AG04450 (cell line): ENCODE measurements around the gene CEACAM8. TPM values are rescaled to one million over a fixed set of nuclear protein-coding genes. Genes with fewer than 3 reads are reported as not detected.

Experiments
- CTCF ChIA-PET: fragments of 300-600, 350-600 bp; formaldehyde crosslinking; extraction: SDS; loops from one replicate; lab custom pipeline; 2022; ENCODE audit warnings: antibody characterized with exemption, inconsistent platforms; lab: Charles Lee
- POLR2A ChIA-PET: fragments of 350-600 bp; formaldehyde crosslinking; extraction: SDS; loops from one replicate; lab custom pipeline; 2021; ENCODE audit warnings: antibody characterized with exemption, inconsistent platforms; lab: Yijun Ruan, JAX
- DNase-seq: peaks from one replicate; pipeline ENCODE4 v3.0.0-alpha.2; 2011; ENCODE audit warnings: low read depth, low spot score
- H3K27ac ChIP-seq: one replicate; pipeline ENCODE4 v1.5.1; 2012; ENCODE audit warnings: low read depth, low read length, control low read depth
- H3K27me3 ChIP-seq: one replicate; pipeline ENCODE4 v1.6.0; 2012; ENCODE audit warnings: low read length; ENCODE audit not compliant: control insufficient read depth, insufficient read depth
- H3K4me3 ChIP-seq: 2 replicates; pipeline ENCODE4 v1.5.1; 2011; ENCODE audit warnings: mild to moderate bottlenecking, low read depth, low read length, control low read depth
- H3K9me3 ChIP-seq: 2 replicates; pipeline ENCODE4 v1.5.1; 2012; ENCODE audit warnings: low read length; ENCODE audit not compliant: control insufficient read depth, insufficient read depth
- polyA plus RNA-seq: library from polyadenylated mRNA; depleted of rRNA; stranded (reverse); fragments of >200 nt; gene quantifications from 2 replicates; pipeline ENCODE4 v1.2.3, GENCODE V29; 2011
- TF ChIP-seq, protein P1 (sequence below): IDR thresholded peaks from 2 replicates; pipeline ENCODE4 v1.5.1; 2011; ENCODE audit warnings: low read depth, low read length, control low read depth, inconsistent platforms

CEACAM8 gene
- polyA plus RNA-seq, 1 experiment, result not detected

DNA sequence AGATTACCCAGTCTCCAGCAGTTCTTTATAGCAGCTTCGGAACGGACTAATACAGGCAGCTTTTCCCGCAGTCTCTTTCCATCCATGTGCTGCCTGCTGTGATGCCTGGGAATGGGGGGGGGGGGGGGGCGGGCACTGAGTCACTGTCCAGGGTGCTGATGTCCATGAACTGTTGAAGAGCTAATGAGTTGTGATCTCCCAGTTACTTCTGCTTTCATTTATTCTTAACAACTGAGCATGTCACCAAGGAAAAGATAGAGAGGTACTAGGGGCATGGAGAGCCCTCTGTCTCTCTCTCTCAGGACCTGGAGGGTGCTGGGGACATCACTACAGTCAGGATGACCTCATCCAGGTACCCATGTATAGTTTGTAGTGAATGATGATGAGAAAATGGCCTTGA lies 46.2 kb downstream of the CEACAM8 start:
- H3K4me3 ChIP-seq, result no peak overlapping the region
- no peak for DNase-seq
- peaks cover 18% of the 10 kb centered on the region for H3K27me3 ChIP-seq
- H3K9me3 ChIP-seq, result peaks cover 4% of the 10 kb centered on the region
- TF ChIP-seq, protein P1, sequence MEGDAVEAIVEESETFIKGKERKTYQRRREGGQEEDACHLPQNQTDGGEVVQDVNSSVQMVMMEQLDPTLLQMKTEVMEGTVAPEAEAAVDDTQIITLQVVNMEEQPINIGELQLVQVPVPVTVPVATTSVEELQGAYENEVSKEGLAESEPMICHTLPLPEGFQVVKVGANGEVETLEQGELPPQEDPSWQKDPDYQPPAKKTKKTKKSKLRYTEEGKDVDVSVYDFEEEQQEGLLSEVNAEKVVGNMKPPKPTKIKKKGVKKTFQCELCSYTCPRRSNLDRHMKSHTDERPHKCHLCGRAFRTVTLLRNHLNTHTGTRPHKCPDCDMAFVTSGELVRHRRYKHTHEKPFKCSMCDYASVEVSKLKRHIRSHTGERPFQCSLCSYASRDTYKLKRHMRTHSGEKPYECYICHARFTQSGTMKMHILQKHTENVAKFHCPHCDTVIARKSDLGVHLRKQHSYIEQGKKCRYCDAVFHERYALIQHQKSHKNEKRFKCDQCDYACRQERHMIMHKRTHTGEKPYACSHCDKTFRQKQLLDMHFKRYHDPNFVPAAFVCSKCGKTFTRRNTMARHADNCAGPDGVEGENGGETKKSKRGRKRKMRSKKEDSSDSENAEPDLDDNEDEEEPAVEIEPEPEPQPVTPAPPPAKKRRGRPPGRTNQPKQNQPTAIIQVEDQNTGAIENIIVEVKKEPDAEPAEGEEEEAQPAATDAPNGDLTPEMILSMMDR, result no peak
- no peak overlapping the region for H3K27ac ChIP-seq
- CTCF ChIA-PET, result no interaction called here
- POLR2A ChIA-PET, result no interaction called here

DNA sequence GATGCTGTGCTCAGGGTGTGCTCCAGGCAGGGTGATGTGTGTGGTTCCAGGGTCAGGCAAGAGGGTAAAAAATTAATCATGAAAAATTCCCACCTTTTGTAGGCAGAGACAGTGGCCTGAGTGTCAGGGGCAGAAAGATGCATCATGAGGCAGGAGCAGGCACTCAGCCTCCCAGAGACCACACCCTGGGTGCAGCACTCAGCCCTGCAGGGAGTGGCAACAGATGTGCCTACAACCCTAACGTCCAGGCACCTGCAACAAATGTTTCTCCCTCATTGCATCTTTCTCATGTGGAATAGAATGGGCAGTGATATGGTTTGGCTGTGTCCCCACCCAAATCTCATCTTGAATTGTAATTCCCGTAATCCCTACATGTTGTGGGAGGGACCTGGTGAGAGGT lies 46.8 kb downstream of the CEACAM8 start:
- ChIA-PET CTCF (no interaction called here), POLR2A (no interaction called here)
- Histone ChIP-seq H3K4me3 (no peak overlapping the region), H3K9me3 (peaks cover 4% of the 10 kb centered on the region), H3K27me3 (peaks cover 22% of the 10 kb centered on the region), H3K27ac (no peak overlapping the region)
- TF ChIP-seq, protein P1, result no peak
- DNase-seq, result no peak

DNA sequence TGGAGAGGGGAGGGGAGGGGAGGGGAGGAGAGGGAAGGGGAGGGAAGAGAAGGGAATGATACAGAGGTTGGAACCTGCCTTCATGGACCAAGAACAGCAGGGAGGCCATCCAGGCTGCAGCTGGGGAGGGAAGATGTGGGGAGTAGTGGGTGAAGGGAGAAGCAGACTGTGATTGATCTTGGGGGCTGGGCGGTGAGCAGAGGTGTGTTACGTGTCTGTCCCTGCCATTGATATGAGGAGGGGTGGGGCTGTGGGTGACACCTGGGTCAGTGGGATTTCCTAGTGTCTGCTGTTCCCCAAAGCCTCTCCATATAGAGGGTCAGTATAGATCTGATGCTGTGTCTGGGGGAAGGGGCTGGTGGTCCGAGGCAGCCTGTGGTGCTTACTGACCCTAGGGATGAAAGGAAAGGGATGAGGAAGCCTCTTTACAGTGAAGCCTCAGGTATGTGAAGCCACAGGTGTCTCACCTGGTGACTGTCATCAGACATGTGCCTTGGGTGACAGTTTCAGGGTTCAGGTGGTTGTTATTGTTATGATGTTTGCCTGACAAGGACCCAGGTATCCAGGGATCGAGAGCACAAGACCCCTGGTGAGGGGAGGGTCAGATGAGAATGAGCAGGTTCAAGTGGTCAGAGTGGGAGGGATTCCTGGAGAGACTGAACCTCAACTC lies 47.8 kb downstream of the CEACAM8 start:
- CTCF ChIA-PET, result no interaction called here
- peaks cover 20% of the 10 kb centered on the region for H3K27me3 ChIP-seq
- H3K4me3 ChIP-seq, result no peak overlapping the region
- no peak for DNase-seq
- TF ChIP-seq, protein P1, result no peak
- POLR2A ChIA-PET, result no interaction called here
- peaks cover 4% of the 10 kb centered on the region for H3K9me3 ChIP-seq
- no peak overlapping the region for H3K27ac ChIP-seq

DNA sequence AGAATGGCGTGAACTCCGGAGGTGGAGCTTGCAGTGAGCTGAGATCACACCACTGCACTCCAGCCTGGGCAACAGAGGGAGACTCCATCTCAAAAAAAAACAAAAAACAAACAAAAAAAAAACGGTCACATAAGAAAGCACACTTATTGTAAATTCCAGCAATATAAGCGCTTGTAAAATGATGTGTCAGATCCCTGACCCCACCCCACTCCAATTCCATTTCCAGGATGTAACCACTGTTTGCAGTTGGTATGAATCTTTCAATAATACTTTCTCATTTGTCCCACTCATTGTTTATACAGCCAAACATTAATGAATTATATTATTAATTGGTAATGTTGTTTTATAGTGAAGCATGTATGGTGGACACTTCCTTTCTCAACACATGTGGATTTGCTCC lies 50.6 kb downstream of the CEACAM8 start:
- Histone ChIP-seq H3K27ac (no peak overlapping the region), H3K27me3 (peaks cover 18% of the 10 kb centered on the region), H3K9me3 (no peaks in the 10 kb centered on the region; the same call in 1 of the 2 replicates), H3K4me3 (no peak overlapping the region)
- CTCF ChIA-PET, result no interaction called here
- POLR2A ChIA-PET, result no interaction called here
- DNase-seq, result no peak
- TF ChIP-seq, protein P1, result no peak

DNA sequence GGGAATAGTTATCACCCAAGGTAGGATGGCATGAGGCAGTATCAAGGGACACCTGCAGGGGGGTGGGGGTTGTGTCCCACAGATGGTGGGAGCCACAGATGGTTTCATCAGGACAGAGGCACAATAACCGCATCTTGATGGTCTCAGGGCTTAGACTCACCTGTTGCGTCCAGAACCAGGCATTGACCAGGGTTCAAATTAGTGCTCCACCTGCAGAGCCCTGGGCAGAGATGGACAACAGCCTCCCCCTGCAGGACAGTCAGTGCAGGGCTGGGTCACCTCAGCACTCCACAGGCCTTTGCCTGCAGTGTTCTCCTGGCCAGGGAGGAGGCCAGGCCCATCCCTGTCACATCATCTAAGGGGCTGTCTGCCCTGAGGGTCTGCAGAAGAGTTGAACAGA lies 51.9 kb downstream of the CEACAM8 start:
- H3K27me3 ChIP-seq, result peaks cover 21% of the 10 kb centered on the region
- no peak overlapping the region for H3K4me3 ChIP-seq
- DNase-seq, result no peak
- POLR2A ChIA-PET, result no interaction called here
- CTCF ChIA-PET, result no interaction called here
- no peak overlapping the region for H3K27ac ChIP-seq
- no peaks in the 10 kb centered on the region; the same call in 1 of the 2 replicates for H3K9me3 ChIP-seq
- TF ChIP-seq, protein P1, result no peak
